Psoas muscle (tissue), 8 donors: Measurements from ENCODE around the gene CDK14. TPM values are rescaled to one million over a fixed set of nuclear protein-coding genes. Genes with fewer than 3 reads are reported as not detected.

Experiments
- ATAC-seq, 4 donors: fragments of 200-7000 bp; cut with Tn5 transposase; one replicate each; pipeline ENCODE4 v1.9.1; 2020; ENCODE audit warnings: moderate library complexity in 3 of 4, mild to moderate bottlenecking in 2 of 4
- DNase-seq, 2 donors: peaks; one replicate each; pipeline ENCODE4 v3.0.0-alpha.2; 2020
- H3K27ac ChIP-seq: fragments of 200-600 bp; one replicate; pipeline ENCODE4 v1.8.0; 2022
- H3K27me3 ChIP-seq, 3 donors: fragments of 200-600 bp in 1 of 3; one replicate each; pipeline versions ENCODE4 v1.6.1 to v1.8.0; 2013 to 2022; ENCODE audit warnings: low read length in 2 of 3, mild to moderate bottlenecking in 2 of 3, moderate library complexity in 1 of 3; ENCODE audit not compliant: insufficient read depth in 3 of 3
- H3K36me3 ChIP-seq, 2 donors: fragments of 200-600 bp in 1 of 2; one replicate each; pipeline versions ENCODE4 v1.6.1 to v1.8.0; 2013 to 2022; ENCODE audit warnings: low read depth in 1 of 2, mild to moderate bottlenecking in 1 of 2, moderate library complexity in 1 of 2; ENCODE audit not compliant: insufficient read depth in 1 of 2
- H3K4me1 ChIP-seq: fragments of 200-600 bp; one replicate; pipeline ENCODE4 v1.8.0; 2022
- H3K4me3 ChIP-seq: fragments of 200-600 bp; one replicate; pipeline ENCODE4 v1.8.0; 2022; ENCODE audit warnings: mild to moderate bottlenecking
- H3K9me3 ChIP-seq: fragments of 200-600 bp; one replicate; pipeline ENCODE4 v1.8.0; 2022
- CTCF ChIP-seq: fragments of 200-600 bp; IDR thresholded peaks from one replicate; pipeline ENCODE4 v1.8.0; 2022; ENCODE audit warnings: antibody characterized with exemption
- WGBS, 3 donors: extraction: QIAGEN DNeasy Blood & Tissue Kit; methylation state at CpG; one replicate each; pipeline versions ENCODE4 v1.1.6 to v1.1.7; 2013; 5-methylcytosine and 5-hydroxymethylcytosine counted together
- intact Hi-C, 2 donors: fragments of 100-400 bp; cut with DNase I; formaldehyde crosslinking; loops; one replicate each; pipeline versions ENCODE4 v1.11.0 to v1.14.2; 2022
- polyA plus RNA-seq, 3 donors: library from polyadenylated mRNA; stranded (reverse); fragments of 200-250 nt; gene quantifications; one replicate each; pipeline ENCODE4 v1.2.3, GENCODE V29; 2013
- total RNA-seq, 4 donors: library from RNA; stranded (reverse); fragmentation: NEBNext Ultra II Directional in 2 of 4; extraction: Animal tissue kit (Norgen Biotek cat#: 25700) in 2 of 4; gene quantifications; one replicate each; pipeline versions ENCODE4 v1.2.1 to v1.2.4, GENCODE V29; 2021 to 2023
- donor health status: healthy with polysubstance abuse.
- donor health status: DM: no; HTN: no; CAD: no; lungs with moderate emphysema.
- donor health status: Bipolar disorder and iron deficiency.
- donor health status: healthy.
- donor health status: DM: yes; HTN: yes; CAD: no.
- donor health status: DM: no; HTN: no; CAD: no.
- donor health status: DM: no; HTN: no; CAD: no.
- donor health status: DM: yes; HTN: yes; CAD: no.

The CDK14 gene
- total and polyA plus RNA-seq, 7 donors: 1.7 to 16.6 (median 10.6) TPM

DNA sequence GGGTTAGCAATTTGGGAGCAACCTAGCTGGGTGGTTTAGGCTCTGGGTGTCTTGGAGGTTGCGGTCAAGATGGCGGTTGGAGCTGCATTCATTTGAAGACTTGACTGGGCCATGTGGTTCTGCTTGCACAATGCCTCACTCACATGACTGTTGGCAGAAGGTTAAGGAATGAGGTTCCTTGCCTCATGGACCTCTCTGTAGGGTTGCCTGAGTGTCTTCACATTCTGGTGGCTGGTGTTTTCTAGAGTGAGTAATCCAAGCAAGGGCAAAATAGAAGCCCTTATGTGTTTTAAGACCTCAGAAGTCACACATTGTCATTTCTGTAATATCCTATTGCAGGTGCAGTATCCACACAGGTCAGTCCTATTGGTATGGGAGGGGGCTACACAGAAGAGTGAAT is 52.0 kb downstream of the CDK14 start:
- TF ChIP-seq CTCF: no peak
- intact Hi-C loops: no loop called here
- WGBS, 3 donors: 98 to 100% (median 99%) methylated on average over 2 of the region's 2 CpGs
- Histone ChIP-seq H3K9me3 (no peaks in the 10 kb centered on the region), H3K27ac (no peak overlapping the region), H3K4me1 (no peaks in the 10 kb centered on the region), H3K4me3 (no peak overlapping the region), H3K27me3 (no peaks in the 10 kb centered on the region), H3K36me3 (no peaks in the 10 kb centered on the region)
- DNase-seq (no peak), ATAC-seq (no peak)

DNA sequence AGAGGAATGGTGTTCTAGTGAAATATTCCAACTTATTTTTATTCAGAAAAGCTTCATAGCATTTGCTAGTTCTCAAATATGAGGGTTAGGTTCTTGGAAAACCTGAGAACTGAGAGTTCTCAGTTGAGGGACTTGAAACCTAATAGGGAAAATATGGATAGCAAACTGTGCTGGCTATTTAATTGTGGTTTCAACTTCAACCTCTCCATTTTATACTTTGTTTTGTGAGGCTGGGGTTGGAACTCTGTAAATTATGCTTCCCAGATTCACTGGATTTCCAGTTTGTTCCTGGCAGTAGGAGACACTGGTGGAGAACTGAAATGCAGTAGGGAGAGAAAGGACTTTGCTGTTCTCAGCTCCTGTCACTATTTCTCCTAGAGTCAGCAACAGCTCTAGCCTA is 52.7 kb downstream of the CDK14 start:
- ATAC-seq (no peak), DNase-seq (no peak)
- Histone ChIP-seq H3K27ac (no peak overlapping the region), H3K4me1 (no peaks in the 10 kb centered on the region), H3K27me3 (no peaks in the 10 kb centered on the region), H3K4me3 (no peak overlapping the region), H3K36me3 (no peaks in the 10 kb centered on the region), H3K9me3 (no peaks in the 10 kb centered on the region)
- TF ChIP-seq CTCF: no peak
- intact Hi-C loops: no loop called here

- no peak for TF ChIP-seq CTCF
- Histone ChIP-seq H3K27me3 (no peaks in the 10 kb centered on the region), H3K27ac (no peak overlapping the region), H3K4me1 (no peaks in the 10 kb centered on the region), H3K9me3 (no peaks in the 10 kb centered on the region), H3K36me3 (no peaks in the 10 kb centered on the region), H3K4me3 (no peak overlapping the region)
- ATAC-seq: no peak
- intact Hi-C loops: no loop called here
- 96 to 99% (median 97%) methylated on average over 4 of the region's 4 CpGs for WGBS, 3 donors
- DNase-seq: no peak
Observed at GRCh38 chr7:90654718-90655427, 58.8 kb downstream of the CDK14 start.

GRCh38 chr7:90655566-90655965 is 59.4 kb downstream of the CDK14 start:
- Histone ChIP-seq H3K9me3 (no peaks in the 10 kb centered on the region), H3K4me3 (no peak overlapping the region), H3K27me3 (no peaks in the 10 kb centered on the region), H3K27ac (no peak overlapping the region), H3K36me3 (no peaks in the 10 kb centered on the region), H3K4me1 (peaks cover 6% of the 10 kb centered on the region)
- no peak for DNase-seq
- intact Hi-C loops: no loop called here
- no peak for ATAC-seq
- TF ChIP-seq CTCF: no peak
- WGBS, 3 donors: 61 to 70% (median 63%) methylated on average over 2 of the region's 2 CpGs

DNA sequence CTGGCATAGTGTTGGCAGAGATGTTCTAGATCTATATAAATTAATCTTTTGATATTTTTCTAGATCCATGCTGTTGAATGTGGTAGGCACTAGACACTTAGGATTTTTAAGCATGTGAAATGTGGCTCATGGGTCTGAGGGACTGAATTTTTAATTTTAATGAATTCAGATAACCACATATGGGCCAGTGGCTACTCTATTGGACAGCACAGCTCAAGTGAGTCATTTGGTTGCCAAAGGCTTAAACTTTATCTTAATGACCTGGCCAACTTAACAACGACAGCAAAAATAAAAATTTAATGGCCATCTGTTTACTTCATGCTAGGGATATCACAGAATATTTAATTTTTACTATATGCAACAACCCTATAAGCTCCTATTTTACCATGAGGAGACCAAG is 61.4 kb downstream of the CDK14 start:
- Histone ChIP-seq H3K27me3 (no peaks in the 10 kb centered on the region), H3K4me1 (peaks cover 25% of the 10 kb centered on the region), H3K9me3 (no peaks in the 10 kb centered on the region), H3K36me3 (no peaks in the 10 kb centered on the region), H3K27ac (no peak overlapping the region), H3K4me3 (no peak overlapping the region)
- no peak for TF ChIP-seq CTCF
- 45 to 65% (median 47%) methylated on average over 1 of the region's 1 CpG for WGBS, 3 donors
- DNase-seq (no peak), ATAC-seq (no peak)
- intact Hi-C loops: no loop called here
